K562 (cell line): Measurements from ENCODE around the gene ADAT3. TPM values are rescaled to one million over a fixed set of nuclear protein-coding genes. Genes with fewer than 3 reads are reported as not detected.

ENCODE experiments used
- BCL6 ChIP-seq: fragments of 250-450 bp; sonication (Bioruptor Pico); IDR thresholded peaks from 2 replicates; pipeline ENCODE4 v1.4.0; 2020
- CHD1 ChIP-seq: fragments of 200-600 bp; sonication (generic); IDR thresholded peaks from one replicate; pipeline ENCODE4 v1.6.1; 2012; ENCODE audit warnings: mild to moderate bottlenecking, moderate library complexity, low read length, inconsistent platforms
- EGR1 ChIP-seq: fragments of 450-650 bp; conservative IDR thresholded peaks from 2 replicates; pipeline ENCODE4 v1.6.1; 2017; ENCODE audit warnings: mild to moderate bottlenecking
- HDAC1 ChIP-seq, 2 experiments: fragments of 450-650 bp; IDR thresholded peaks; 2 replicates each; pipeline ENCODE4 v1.6.1; 2016 to 2017; ENCODE audit warnings: inconsistent platforms in 1 of 2, mild to moderate bottlenecking in 1 of 2, moderate library complexity in 1 of 2
- HDAC2 ChIP-seq: fragments of 450-650 bp; IDR thresholded peaks from 2 replicates; pipeline ENCODE4 v1.6.1; 2016; ENCODE audit warnings: mild to moderate bottlenecking
- KDM5B ChIP-seq: fragments of 200-600 bp; sonication (generic); IDR thresholded peaks from 2 replicates; pipeline ENCODE4 v1.6.1; 2012; ENCODE audit warnings: low read depth, mild to moderate bottlenecking, moderate library complexity, low read length, control low read depth, inconsistent platforms; ENCODE audit not compliant: insufficient replicate concordance
- RBBP5 ChIP-seq: fragments of 200-600 bp; sonication (generic); IDR thresholded peaks from 2 replicates; pipeline ENCODE4 v1.6.1; 2012; ENCODE audit warnings: borderline replicate concordance, mild to moderate bottlenecking, low read length, control low read depth, inconsistent platforms; ENCODE audit not compliant: insufficient read depth, poor library complexity, severe bottlenecking
- RBFOX2 ChIP-seq: fragments of 200-400 bp; formaldehyde crosslinking; IDR thresholded peaks from 2 replicates; pipeline ENCODE4 v1.6.1; 2017; ENCODE audit warnings: low read depth, mild to moderate bottlenecking, low read length, moderate library complexity
- SAP30 ChIP-seq: fragments of 200-600 bp; sonication (generic); IDR thresholded peaks from 2 replicates; pipeline ENCODE4 v1.6.1; 2012; ENCODE audit warnings: borderline replicate concordance, low read depth, mild to moderate bottlenecking, moderate library complexity, low read length, control low read depth, inconsistent platforms; ENCODE audit not compliant: insufficient read depth, poor library complexity, severe bottlenecking
- SMAD3 ChIP-seq: fragments of 450-650 bp; formaldehyde crosslinking; conservative IDR thresholded peaks from 2 replicates; pipeline ENCODE4 v1.4.0; 2020; ENCODE audit warnings: mild to moderate bottlenecking
- ZBTB7A ChIP-seq: IDR thresholded peaks from 2 replicates; pipeline ENCODE4 v1.6.1; 2011; ENCODE audit warnings: low read depth, mild to moderate bottlenecking, low read length, moderate library complexity, borderline replicate concordance; ENCODE audit not compliant: control insufficient read depth
- polyA plus RNA-seq, 8 experiments: library from polyadenylated mRNA; depleted of rRNA in 4 of 8; stranded (reverse) in 5 of 8; unstranded in 3 of 8; fragments of >200 nt; fragmentation: Nextera tagmentation in 2 of 8; fragmentation: Illumina TruSeq in 1 of 8; extraction: Ambion mirVana in 2 of 8; extraction: Trizol in 1 of 8; gene quantifications; 2 replicates each; pipeline versions ENCODE4 v1.2.1 to v1.2.3, GENCODE V29; 2011 to 2014; ENCODE audit warnings: inconsistent platforms in 1 of 8, missing spikeins in 1 of 8
- total RNA-seq, 7 experiments: library from RNA; depleted of rRNA in 6 of 7; stranded (reverse); fragments of >200 nt in 6 of 7; fragmentation: Illumina TruSeq in 2 of 7; extraction: Trizol in 2 of 7; gene quantifications; 2 replicates each; pipeline versions ENCODE4 v1.2.1 to v1.2.3, GENCODE V29; 2011 to 2021; ENCODE audit warnings: low replicate concordance in 1 of 7
- TF ChIP-seq, protein P1 (sequence below): conservative IDR thresholded peaks from 2 replicates; pipeline ENCODE4 v1.6.1; 2011; ENCODE audit warnings: low read depth, mild to moderate bottlenecking, low read length; ENCODE audit not compliant: control insufficient read depth
- TF ChIP-seq, protein P2 (sequence below): sonication (generic); formaldehyde crosslinking; IDR thresholded peaks from 2 replicates; pipeline ENCODE4 v1.8.1; 2023; ENCODE audit warnings: missing genetic modification reagents, mild to moderate bottlenecking, borderline replicate concordance
- TF ChIP-seq, protein P3 (sequence below): sonication (generic); formaldehyde crosslinking; IDR thresholded peaks from 2 replicates; pipeline ENCODE4 v1.9.0; 2022; ENCODE audit warnings: mild to moderate bottlenecking, missing genetic modification reagents
- TF ChIP-seq, protein P4 (sequence below): fragments of 450-650 bp; IDR thresholded peaks from 2 replicates; pipeline ENCODE4 v1.6.1; 2016; ENCODE audit warnings: borderline replicate concordance
- TF ChIP-seq, protein P5 (sequence below), 2 experiments: fragments of 450-650 bp; conservative IDR thresholded peaks; 2 replicates each; pipeline ENCODE4 v1.6.1; 2017; ENCODE audit warnings: mild to moderate bottlenecking in 2 of 2, moderate library complexity in 2 of 2

ADAT3 gene
- total and polyA plus RNA-seq, 9 of the 15 experiments (the other 6 are each of a cell fraction or from before 2014, with no cell fraction given) = 0.67 to 15.6 (median 7.8) TPM; not detected in 4

DNA sequence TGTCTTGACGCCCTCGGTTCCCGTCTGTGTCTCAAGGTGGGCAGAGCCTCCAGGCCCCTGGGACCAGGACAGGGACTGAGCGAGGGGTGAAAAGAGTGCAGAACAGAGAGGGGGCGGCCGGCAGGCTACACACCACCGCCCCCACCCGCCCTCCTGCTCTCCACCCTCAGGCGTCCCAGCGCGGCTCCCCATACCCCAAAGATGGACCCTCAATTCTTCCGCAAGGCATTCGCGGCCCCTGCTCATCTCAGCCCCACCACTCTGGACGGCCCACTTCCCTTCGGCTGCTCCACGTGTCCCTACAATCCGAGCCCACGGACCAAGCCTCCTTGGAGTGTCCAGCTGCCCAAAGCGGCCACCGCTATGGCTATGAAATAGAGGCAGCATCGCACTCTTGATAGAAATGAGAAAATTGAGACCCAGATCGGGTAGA, 43.6 kb upstream of the ADAT3 start (continued):
- TF ChIP-seq, protein P1, sequence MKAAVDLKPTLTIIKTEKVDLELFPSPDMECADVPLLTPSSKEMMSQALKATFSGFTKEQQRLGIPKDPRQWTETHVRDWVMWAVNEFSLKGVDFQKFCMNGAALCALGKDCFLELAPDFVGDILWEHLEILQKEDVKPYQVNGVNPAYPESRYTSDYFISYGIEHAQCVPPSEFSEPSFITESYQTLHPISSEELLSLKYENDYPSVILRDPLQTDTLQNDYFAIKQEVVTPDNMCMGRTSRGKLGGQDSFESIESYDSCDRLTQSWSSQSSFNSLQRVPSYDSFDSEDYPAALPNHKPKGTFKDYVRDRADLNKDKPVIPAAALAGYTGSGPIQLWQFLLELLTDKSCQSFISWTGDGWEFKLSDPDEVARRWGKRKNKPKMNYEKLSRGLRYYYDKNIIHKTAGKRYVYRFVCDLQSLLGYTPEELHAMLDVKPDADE = 0 out of 2 replicates have a peak, but pooled peaks have one; percentile 21
- TF ChIP-seq SAP30 (peak; percentile 13), KDM5B (peak; percentile 30), SMAD3 (CRISPR knock-in tag) (no peak), RBBP5 (peak; percentile 43), EGR1 (peak; percentile 65), BCL6 (CRISPR knock-in tag) (no peak), ZBTB7A (peak; percentile 40; the same call in 1 of the 2 replicates), CHD1 (peak; percentile 4), HDAC2 (0 out of 2 replicates have a peak, but pooled peaks have one; percentile 16), HDAC1 (IDR thresholded peaks at IDR 0.05) (peak in 1 of 2 experiments; percentile 55; a peak in 1 of 4 replicates), RBFOX2 (peak; percentile 61)
- TF ChIP-seq, protein P2, sequence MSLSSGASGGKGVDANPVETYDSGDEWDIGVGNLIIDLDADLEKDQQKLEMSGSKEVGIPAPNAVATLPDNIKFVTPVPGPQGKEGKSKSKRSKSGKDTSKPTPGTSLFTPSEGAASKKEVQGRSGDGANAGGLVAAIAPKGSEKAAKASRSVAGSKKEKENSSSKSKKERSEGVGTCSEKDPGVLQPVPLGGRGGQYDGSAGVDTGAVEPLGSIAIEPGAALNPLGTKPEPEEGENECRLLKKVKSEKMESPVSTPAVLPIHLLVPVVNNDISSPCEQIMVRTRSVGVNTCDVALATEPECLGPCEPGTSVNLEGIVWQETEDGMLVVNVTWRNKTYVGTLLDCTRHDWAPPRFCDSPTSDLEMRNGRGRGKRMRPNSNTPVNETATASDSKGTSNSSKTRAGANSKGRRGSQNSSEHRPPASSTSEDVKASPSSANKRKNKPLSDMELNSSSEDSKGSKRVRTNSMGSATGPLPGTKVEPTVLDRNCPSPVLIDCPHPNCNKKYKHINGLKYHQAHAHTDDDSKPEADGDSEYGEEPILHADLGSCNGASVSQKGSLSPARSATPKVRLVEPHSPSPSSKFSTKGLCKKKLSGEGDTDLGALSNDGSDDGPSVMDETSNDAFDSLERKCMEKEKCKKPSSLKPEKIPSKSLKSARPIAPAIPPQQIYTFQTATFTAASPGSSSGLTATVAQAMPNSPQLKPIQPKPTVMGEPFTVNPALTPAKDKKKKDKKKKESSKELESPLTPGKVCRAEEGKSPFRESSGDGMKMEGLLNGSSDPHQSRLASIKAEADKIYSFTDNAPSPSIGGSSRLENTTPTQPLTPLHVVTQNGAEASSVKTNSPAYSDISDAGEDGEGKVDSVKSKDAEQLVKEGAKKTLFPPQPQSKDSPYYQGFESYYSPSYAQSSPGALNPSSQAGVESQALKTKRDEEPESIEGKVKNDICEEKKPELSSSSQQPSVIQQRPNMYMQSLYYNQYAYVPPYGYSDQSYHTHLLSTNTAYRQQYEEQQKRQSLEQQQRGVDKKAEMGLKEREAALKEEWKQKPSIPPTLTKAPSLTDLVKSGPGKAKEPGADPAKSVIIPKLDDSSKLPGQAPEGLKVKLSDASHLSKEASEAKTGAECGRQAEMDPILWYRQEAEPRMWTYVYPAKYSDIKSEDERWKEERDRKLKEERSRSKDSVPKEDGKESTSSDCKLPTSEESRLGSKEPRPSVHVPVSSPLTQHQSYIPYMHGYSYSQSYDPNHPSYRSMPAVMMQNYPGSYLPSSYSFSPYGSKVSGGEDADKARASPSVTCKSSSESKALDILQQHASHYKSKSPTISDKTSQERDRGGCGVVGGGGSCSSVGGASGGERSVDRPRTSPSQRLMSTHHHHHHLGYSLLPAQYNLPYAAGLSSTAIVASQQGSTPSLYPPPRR = no peak
- TF ChIP-seq, protein P3, sequence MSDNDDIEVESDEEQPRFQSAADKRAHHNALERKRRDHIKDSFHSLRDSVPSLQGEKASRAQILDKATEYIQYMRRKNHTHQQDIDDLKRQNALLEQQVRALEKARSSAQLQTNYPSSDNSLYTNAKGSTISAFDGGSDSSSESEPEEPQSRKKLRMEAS (CRISPR knock-in tag) = peak; percentile 53; the same call in 1 of the 2 replicates
- TF ChIP-seq, protein P4, sequence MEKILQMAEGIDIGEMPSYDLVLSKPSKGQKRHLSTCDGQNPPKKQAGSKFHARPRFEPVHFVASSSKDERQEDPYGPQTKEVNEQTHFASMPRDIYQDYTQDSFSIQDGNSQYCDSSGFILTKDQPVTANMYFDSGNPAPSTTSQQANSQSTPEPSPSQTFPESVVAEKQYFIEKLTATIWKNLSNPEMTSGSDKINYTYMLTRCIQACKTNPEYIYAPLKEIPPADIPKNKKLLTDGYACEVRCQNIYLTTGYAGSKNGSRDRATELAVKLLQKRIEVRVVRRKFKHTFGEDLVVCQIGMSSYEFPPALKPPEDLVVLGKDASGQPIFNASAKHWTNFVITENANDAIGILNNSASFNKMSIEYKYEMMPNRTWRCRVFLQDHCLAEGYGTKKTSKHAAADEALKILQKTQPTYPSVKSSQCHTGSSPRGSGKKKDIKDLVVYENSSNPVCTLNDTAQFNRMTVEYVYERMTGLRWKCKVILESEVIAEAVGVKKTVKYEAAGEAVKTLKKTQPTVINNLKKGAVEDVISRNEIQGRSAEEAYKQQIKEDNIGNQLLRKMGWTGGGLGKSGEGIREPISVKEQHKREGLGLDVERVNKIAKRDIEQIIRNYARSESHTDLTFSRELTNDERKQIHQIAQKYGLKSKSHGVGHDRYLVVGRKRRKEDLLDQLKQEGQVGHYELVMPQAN = peak; percentile 66; the same call in 1 of the 2 replicates
- TF ChIP-seq, protein P5, sequence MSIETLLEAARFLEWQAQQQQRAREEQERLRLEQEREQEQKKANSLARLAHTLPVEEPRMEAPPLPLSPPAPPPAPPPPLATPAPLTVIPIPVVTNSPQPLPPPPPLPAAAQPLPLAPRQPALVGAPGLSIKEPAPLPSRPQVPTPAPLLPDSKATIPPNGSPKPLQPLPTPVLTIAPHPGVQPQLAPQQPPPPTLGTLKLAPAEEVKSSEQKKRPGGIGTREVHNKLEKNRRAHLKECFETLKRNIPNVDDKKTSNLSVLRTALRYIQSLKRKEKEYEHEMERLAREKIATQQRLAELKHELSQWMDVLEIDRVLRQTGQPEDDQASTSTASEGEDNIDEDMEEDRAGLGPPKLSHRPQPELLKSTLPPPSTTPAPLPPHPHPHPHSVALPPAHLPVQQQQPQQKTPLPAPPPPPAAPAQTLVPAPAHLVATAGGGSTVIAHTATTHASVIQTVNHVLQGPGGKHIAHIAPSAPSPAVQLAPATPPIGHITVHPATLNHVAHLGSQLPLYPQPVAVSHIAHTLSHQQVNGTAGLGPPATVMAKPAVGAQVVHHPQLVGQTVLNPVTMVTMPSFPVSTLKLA (conservative IDR thresholded peaks at IDR 0.05) = peak; percentile 18 to 58; a peak in 3 of 4 replicates
